GM12878 (cell line): ENCODE data around the gene RALGAPA2. TPM values are rescaled to one million over a fixed set of nuclear protein-coding genes. Genes with fewer than 3 reads are reported as not detected.
A peak's percentile ranks its signal among the peaks of the same experiment; 100 is the strongest.

Experiments
- ATAC-seq: fragments of 200-7000 bp; cut with Tn5 transposase; 3 replicates; pipeline ENCODE4 v1.9.1; 2020; ENCODE audit warnings: mild to moderate bottlenecking, moderate library complexity
- BruUV-seq: library from RNA; stranded (reverse); fragments of 400-500 nt; replicated peaks from 2 replicates; lab custom pipeline; 2021; lab: Mats Ljungman, UMichigan
- CTCF ChIA-PET: fragments of 300-600 bp; sonication (Branson Sonifier 250); formaldehyde crosslinking; extraction: SDS; loops from one replicate; lab custom pipeline; 2021; ENCODE audit warnings: inconsistent platforms; lab: Yijun Ruan, JAX
- POLR2A ChIA-PET: fragments of 350-600 bp; formaldehyde crosslinking; extraction: SDS; loops from one replicate; lab custom pipeline; 2021; ENCODE audit warnings: inconsistent platforms; lab: Charles Lee
- RAD21 ChIA-PET: fragments of 300-600 bp; sonication (Branson Sonifier 250); formaldehyde crosslinking; loops from one replicate; lab custom pipeline; 2023; ENCODE audit warnings: antibody characterized with exemption; ENCODE audit not compliant: unreplicated experiment; lab: Charles Lee
- SMC1A ChIA-PET: fragments of 300-600 bp; sonication (Branson Sonifier 250); formaldehyde crosslinking; loops from one replicate; lab custom pipeline; 2023; ENCODE audit not compliant: unreplicated experiment, uncharacterized antibody; lab: Charles Lee
- DNase-seq: peaks from one replicate; pipeline ENCODE4 v3.0.0-alpha.2; 2011; ENCODE audit warnings: low read depth, low spot score
- FAIRE-seq: peaks from 3 replicates; lab custom pipeline; 2011; peaks lifted over from hg19 to GRCh38; lab: Jason Lieb, UNC
- H2AFZ ChIP-seq: 2 replicates; pipeline ENCODE4 v1.6.0; 2011; ENCODE audit warnings: low read depth, low read length, control low read depth; ENCODE audit not compliant: control insufficient read depth
- H3K27ac ChIP-seq: 2 replicates; pipeline ENCODE4 v1.5.1; 2011; ENCODE audit warnings: control low read depth; ENCODE audit not compliant: control insufficient read depth, insufficient read depth
- H3K27me3 ChIP-seq, 2 experiments: replicated peaks in 1 of 2; 2 replicates each; pipeline versions ENCODE4 v1.6.0 to v1.6.1; 2011; ENCODE audit warnings: low read length in 1 of 2; ENCODE audit not compliant: control insufficient read depth in 2 of 2, insufficient read depth in 2 of 2
- H3K36me3 ChIP-seq, 2 experiments: 2 replicates each; pipeline ENCODE4 v1.5.1; 2011; ENCODE audit warnings: low read length in 1 of 2; ENCODE audit not compliant: control insufficient read depth in 2 of 2, insufficient read depth in 2 of 2
- H3K4me1 ChIP-seq: 2 replicates; pipeline ENCODE4 v1.6.1; 2011; ENCODE audit warnings: mild to moderate bottlenecking, low read length, moderate library complexity, mixed read lengths; ENCODE audit not compliant: control insufficient read depth, insufficient read depth
- H3K4me2 ChIP-seq: 2 replicates; pipeline ENCODE4 v1.6.0; 2011; ENCODE audit warnings: control low read depth; ENCODE audit not compliant: control insufficient read depth, insufficient read depth
- H3K4me3 ChIP-seq: fragments of 200-600 bp; sonication (generic); 2 replicates; pipeline ENCODE4 v1.5.1; 2016
- H3K79me2 ChIP-seq: 2 replicates; pipeline ENCODE4 v1.6.0; 2011; ENCODE audit warnings: low read length; ENCODE audit not compliant: control insufficient read depth, insufficient read depth
- H3K9ac ChIP-seq: 2 replicates; pipeline ENCODE4 v1.8.0; 2011; ENCODE audit warnings: low read length, control low read depth, mixed read lengths; ENCODE audit not compliant: control insufficient read depth, insufficient read depth
- H3K9me3 ChIP-seq: replicated peaks from 3 replicates; pipeline ENCODE4 v1.5.1; 2011; ENCODE audit warnings: mild to moderate bottlenecking, low read length; ENCODE audit not compliant: control insufficient read depth, insufficient read depth
- H4K20me1 ChIP-seq: 2 replicates; pipeline ENCODE4 v1.6.0; 2011; ENCODE audit not compliant: control insufficient read depth, insufficient read depth
- FOXM1 ChIP-seq: IDR thresholded peaks from 2 replicates; pipeline ENCODE4 v1.6.1; 2012; ENCODE audit warnings: low read depth, mild to moderate bottlenecking, inconsistent platforms, low read length, moderate library complexity
- HDAC2 ChIP-seq: fragments of 200-600 bp; sonication (generic); IDR thresholded peaks from 2 replicates; pipeline ENCODE4 v1.6.1; 2017
- PRDM15 ChIP-seq: fragments of 450-650 bp; formaldehyde crosslinking; IDR thresholded peaks from 2 replicates; pipeline ENCODE4 v1.4.0; 2020; ENCODE audit warnings: mild to moderate bottlenecking, moderate library complexity
- ZBTB11 ChIP-seq: fragments of 450-650 bp; formaldehyde crosslinking; IDR thresholded peaks from 2 replicates; pipeline ENCODE4 v1.5.0; 2022; ENCODE audit warnings: mild to moderate bottlenecking, missing genetic modification characterization
- WGBS: methylation state at CpG from one replicate; pipeline ENCODE4 v1.1.6; 2016; ENCODE audit warnings: low lambda C conversion rate; ENCODE audit not compliant: insufficient replicate concordance, insufficient coverage; ENCODE audit errors: missing lambda C conversion rate; 5-methylcytosine and 5-hydroxymethylcytosine counted together
- in situ Hi-C: fragments of 300-500 bp; cut with MboI; formaldehyde crosslinking; loops from 9 replicates; pipeline ENCODE4 v1.14.3; 2018; ENCODE audit warnings: mixed read lengths
- intact Hi-C: fragments of 100-400 bp; cut with micrococcal nuclease; formaldehyde crosslinking; loops from one replicate; pipeline ENCODE4 v1.14.2; 2022; ENCODE audit not compliant: unreplicated experiment
- polyA plus RNA-seq, 11 experiments: library from polyadenylated mRNA; depleted of rRNA in 4 of 11; unstranded in 6 of 11; stranded (reverse) in 5 of 11; fragments of >200 nt; fragmentation: Nextera tagmentation in 4 of 11; fragmentation: Illumina TruSeq in 1 of 11; extraction: Ambion mirVana in 4 of 11; extraction: Trizol in 1 of 11; gene quantifications; 1 replicate in 1 of 11; 2 replicates in 10 of 11; pipeline versions ENCODE4 v1.2.1 to v1.2.3, GENCODE V29; 2011 to 2016; ENCODE audit warnings: inconsistent platforms in 2 of 11, missing spikeins in 2 of 11, low read depth in 1 of 11
- total RNA-seq, 4 experiments: library from RNA; depleted of rRNA in 3 of 4; stranded (reverse); fragments of >200 nt in 3 of 4; fragmentation: Illumina TruSeq in 1 of 4; extraction: Trizol in 1 of 4; gene quantifications; 2 replicates each; pipeline versions ENCODE4 v1.2.1 to v1.2.3, GENCODE V29; 2013 to 2021
- TF ChIP-seq, protein P1 (sequence below): fragments of 450-650 bp; conservative IDR thresholded peaks from 2 replicates; pipeline ENCODE4 v1.6.1; 2017; ENCODE audit warnings: mild to moderate bottlenecking, moderate library complexity
- TF ChIP-seq, protein P2 (sequence below): IDR thresholded peaks from 2 replicates; pipeline ENCODE4 v1.6.1; 2012; ENCODE audit warnings: improper control_type of control experiment, low read depth, low read length; ENCODE audit not compliant: insufficient replicate concordance

Gene RALGAPA2
- total and polyA plus RNA-seq, 10 of the 15 experiments (the other 5 are each of a cell fraction or from before 2014, with no cell fraction given), result 2.9 to 29.4 (median 19.6) TPM

GRCh38 chr20:20668639-20669038, 43.8 kb downstream of the RALGAPA2 start:
- Histone ChIP-seq H2AFZ (no peak overlapping the region), H3K9ac (no peak overlapping the region), H3K9me3 (no peaks in the 10 kb centered on the region), H3K36me3 (0 out of 4 replicates have a peak, but pooled peaks cover 0 to 2% of the 10 kb centered on the region in 2 experiments), H3K27ac (peak overlapping the region; percentile 46; the same call in 1 of the 2 replicates), H3K27me3 (no peaks in the 10 kb centered on the region), H3K4me2 (peak overlapping the region; percentile 71), H3K79me2 (peaks cover 3% of the 10 kb centered on the region), H3K4me1 (peaks cover 17% of the 10 kb centered on the region), H4K20me1 (no peaks in the 10 kb centered on the region), H3K4me3 (no peak overlapping the region)
- in situ Hi-C loops (no loop called here), intact Hi-C loops (loop anchor here (2.0 to 10.0 kb wide), 2 partner anchors 42 to 836 kb away; no protein-coding TSS in a partner anchor)
- peak; percentile 71 for DNase-seq
- FAIRE-seq, result peak; percentile 93
- BruUV-seq, result no TSS peak
- ChIA-PET SMC1A (interaction anchor here (0.5 to 2.3 kb wide), 14 partner anchors 9 to 1674 kb away, joined by 3 to 21 read pairs (median 5); no protein-coding TSS in a partner anchor), RAD21 (interaction anchor here (0.7 to 1.8 kb wide), 10 partner anchors 10 to 156 kb away, joined by 3 to 27 read pairs (median 4); no protein-coding TSS in a partner anchor), CTCF (interaction anchor here (0.9 to 6.1 kb wide), 8 partner anchors 21 to 155 kb away, joined by 3 to 115 read pairs (median 4); partner anchors contain the start of gene RALGAPA2), POLR2A (interaction anchor here (1.4 to 1.6 kb wide), 2 partner anchors 13 to 33 kb away, joined by 3 to 5 read pairs; no protein-coding TSS in a partner anchor)
- ATAC-seq, result peak; percentile 99
- WGBS, result 0% methylated on average over 1 of the region's 1 CpG
- TF ChIP-seq, protein P1, sequence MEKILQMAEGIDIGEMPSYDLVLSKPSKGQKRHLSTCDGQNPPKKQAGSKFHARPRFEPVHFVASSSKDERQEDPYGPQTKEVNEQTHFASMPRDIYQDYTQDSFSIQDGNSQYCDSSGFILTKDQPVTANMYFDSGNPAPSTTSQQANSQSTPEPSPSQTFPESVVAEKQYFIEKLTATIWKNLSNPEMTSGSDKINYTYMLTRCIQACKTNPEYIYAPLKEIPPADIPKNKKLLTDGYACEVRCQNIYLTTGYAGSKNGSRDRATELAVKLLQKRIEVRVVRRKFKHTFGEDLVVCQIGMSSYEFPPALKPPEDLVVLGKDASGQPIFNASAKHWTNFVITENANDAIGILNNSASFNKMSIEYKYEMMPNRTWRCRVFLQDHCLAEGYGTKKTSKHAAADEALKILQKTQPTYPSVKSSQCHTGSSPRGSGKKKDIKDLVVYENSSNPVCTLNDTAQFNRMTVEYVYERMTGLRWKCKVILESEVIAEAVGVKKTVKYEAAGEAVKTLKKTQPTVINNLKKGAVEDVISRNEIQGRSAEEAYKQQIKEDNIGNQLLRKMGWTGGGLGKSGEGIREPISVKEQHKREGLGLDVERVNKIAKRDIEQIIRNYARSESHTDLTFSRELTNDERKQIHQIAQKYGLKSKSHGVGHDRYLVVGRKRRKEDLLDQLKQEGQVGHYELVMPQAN, result no peak
- TF ChIP-seq, protein P2, sequence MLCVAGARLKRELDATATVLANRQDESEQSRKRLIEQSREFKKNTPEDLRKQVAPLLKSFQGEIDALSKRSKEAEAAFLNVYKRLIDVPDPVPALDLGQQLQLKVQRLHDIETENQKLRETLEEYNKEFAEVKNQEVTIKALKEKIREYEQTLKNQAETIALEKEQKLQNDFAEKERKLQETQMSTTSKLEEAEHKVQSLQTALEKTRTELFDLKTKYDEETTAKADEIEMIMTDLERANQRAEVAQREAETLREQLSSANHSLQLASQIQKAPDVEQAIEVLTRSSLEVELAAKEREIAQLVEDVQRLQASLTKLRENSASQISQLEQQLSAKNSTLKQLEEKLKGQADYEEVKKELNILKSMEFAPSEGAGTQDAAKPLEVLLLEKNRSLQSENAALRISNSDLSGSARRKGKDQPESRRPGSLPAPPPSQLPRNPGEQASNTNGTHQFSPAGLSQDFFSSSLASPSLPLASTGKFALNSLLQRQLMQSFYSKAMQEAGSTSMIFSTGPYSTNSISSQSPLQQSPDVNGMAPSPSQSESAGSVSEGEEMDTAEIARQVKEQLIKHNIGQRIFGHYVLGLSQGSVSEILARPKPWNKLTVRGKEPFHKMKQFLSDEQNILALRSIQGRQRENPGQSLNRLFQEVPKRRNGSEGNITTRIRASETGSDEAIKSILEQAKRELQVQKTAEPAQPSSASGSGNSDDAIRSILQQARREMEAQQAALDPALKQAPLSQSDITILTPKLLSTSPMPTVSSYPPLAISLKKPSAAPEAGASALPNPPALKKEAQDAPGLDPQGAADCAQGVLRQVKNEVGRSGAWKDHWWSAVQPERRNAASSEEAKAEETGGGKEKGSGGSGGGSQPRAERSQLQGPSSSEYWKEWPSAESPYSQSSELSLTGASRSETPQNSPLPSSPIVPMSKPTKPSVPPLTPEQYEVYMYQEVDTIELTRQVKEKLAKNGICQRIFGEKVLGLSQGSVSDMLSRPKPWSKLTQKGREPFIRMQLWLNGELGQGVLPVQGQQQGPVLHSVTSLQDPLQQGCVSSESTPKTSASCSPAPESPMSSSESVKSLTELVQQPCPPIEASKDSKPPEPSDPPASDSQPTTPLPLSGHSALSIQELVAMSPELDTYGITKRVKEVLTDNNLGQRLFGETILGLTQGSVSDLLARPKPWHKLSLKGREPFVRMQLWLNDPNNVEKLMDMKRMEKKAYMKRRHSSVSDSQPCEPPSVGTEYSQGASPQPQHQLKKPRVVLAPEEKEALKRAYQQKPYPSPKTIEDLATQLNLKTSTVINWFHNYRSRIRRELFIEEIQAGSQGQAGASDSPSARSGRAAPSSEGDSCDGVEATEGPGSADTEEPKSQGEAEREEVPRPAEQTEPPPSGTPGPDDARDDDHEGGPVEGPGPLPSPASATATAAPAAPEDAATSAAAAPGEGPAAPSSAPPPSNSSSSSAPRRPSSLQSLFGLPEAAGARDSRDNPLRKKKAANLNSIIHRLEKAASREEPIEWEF, result no peak
- TF ChIP-seq HDAC2, result no peak
- no peak for TF ChIP-seq FOXM1
- TF ChIP-seq PRDM15 (CRISPR knock-in tag), result no peak
- TF ChIP-seq ZBTB11 (CRISPR knock-in tag), result no peak
